Prostate gland (tissue), 1 donor: Measurements from ENCODE around the gene TIGD3.

Experiments
- POLR2A ChIP-seq: fragments of 450-650 bp; IDR thresholded peaks from one replicate; pipeline ENCODE4 v1.6.1; 2016; ENCODE audit warnings: antibody characterized with exemption, mild to moderate bottlenecking
- POLR2AphosphoS5 ChIP-seq: sonication (generic); formaldehyde crosslinking; IDR thresholded peaks from one replicate; pipeline ENCODE4 v1.6.1; 2017; ENCODE audit warnings: antibody characterized with exemption

- TF ChIP-seq POLR2A (no peak), POLR2AphosphoS5 (no peak)
These were observed 24.5 kb downstream of the TIGD3 start for GRCh38 chr11:65378928-65379638.
